H9 (cell line): ENCODE measurements around the gene TMTC2. TPM values are rescaled to one million over a fixed set of nuclear protein-coding genes. Genes with fewer than 3 reads are reported as not detected.

Experiments
- DNase-seq: peaks from one replicate; pipeline ENCODE4 v3.0.0-alpha.2; 2017
- H2AFZ ChIP-seq: one replicate; pipeline ENCODE4 v1.6.1; 2013; ENCODE audit warnings: mild to moderate bottlenecking, low read length, control low read depth, moderate library complexity
- H2AK5ac ChIP-seq: 2 replicates; pipeline ENCODE4 v1.6.1; 2013; ENCODE audit warnings: low read length, control low read depth, mixed read lengths; ENCODE audit not compliant: insufficient read length
- H2BK120ac ChIP-seq: one replicate; pipeline ENCODE4 v1.6.1; 2013; ENCODE audit warnings: low read depth, mild to moderate bottlenecking, low read length, control low read depth, inconsistent platforms; ENCODE audit not compliant: poor library complexity, severe bottlenecking
- H2BK12ac ChIP-seq: 2 replicates; pipeline ENCODE4 v1.6.1; 2013; ENCODE audit warnings: low read length, control low read depth, mixed read lengths, low read depth; ENCODE audit not compliant: insufficient read length
- H2BK15ac ChIP-seq: 2 replicates; pipeline ENCODE4 v1.6.1; 2013; ENCODE audit warnings: low read depth, low read length, control low read depth
- H2BK20ac ChIP-seq: one replicate; pipeline ENCODE4 v1.6.1; 2013; ENCODE audit warnings: low read depth, mild to moderate bottlenecking, low read length, control low read depth, inconsistent platforms; ENCODE audit not compliant: poor library complexity, severe bottlenecking
- H2BK5ac ChIP-seq: 2 replicates; pipeline ENCODE4 v1.6.1; 2013; ENCODE audit warnings: low read length, control low read depth, mixed read lengths; ENCODE audit not compliant: insufficient read length
- H3K14ac ChIP-seq: 2 replicates; pipeline ENCODE4 v1.6.1; 2013; ENCODE audit warnings: low read length, control low read depth; ENCODE audit not compliant: insufficient read depth
- H3K18ac ChIP-seq: 2 replicates; pipeline ENCODE4 v1.6.1; 2013; ENCODE audit warnings: low read depth, mild to moderate bottlenecking, mixed read lengths, low read length, control low read depth; ENCODE audit not compliant: insufficient read length
- H3K23ac ChIP-seq: 2 replicates; pipeline ENCODE4 v1.6.1; 2013; ENCODE audit warnings: low read length, control low read depth, mixed read lengths, low read depth; ENCODE audit not compliant: insufficient read length
- H3K23me2 ChIP-seq: 2 replicates; pipeline ENCODE4 v1.6.1; 2013; ENCODE audit warnings: low read depth, mild to moderate bottlenecking, mixed read lengths, low read length, control low read depth; ENCODE audit not compliant: insufficient read length, poor library complexity, severe bottlenecking
- H3K27ac ChIP-seq: 2 replicates; pipeline ENCODE4 v1.5.1; 2013; ENCODE audit warnings: low read length, control low read depth, mixed read lengths, low read depth; ENCODE audit not compliant: insufficient read length
- H3K27me3 ChIP-seq: 2 replicates; pipeline ENCODE4 v1.6.1; 2013; ENCODE audit warnings: low read length, control low read depth, inconsistent platforms; ENCODE audit not compliant: insufficient read depth
- H3K4ac ChIP-seq: 2 replicates; pipeline ENCODE4 v1.6.1; 2013; ENCODE audit warnings: low read depth, mild to moderate bottlenecking, control low read depth, inconsistent platforms, low read length, moderate library complexity
- H3K4me1 ChIP-seq: 2 replicates; pipeline ENCODE4 v1.6.1; 2013; ENCODE audit warnings: low read length, control low read depth, inconsistent platforms; ENCODE audit not compliant: insufficient read depth
- H3K4me2 ChIP-seq: 2 replicates; pipeline ENCODE4 v1.6.1; 2013; ENCODE audit warnings: low read length, control low read depth, mixed read lengths; ENCODE audit not compliant: insufficient read length, insufficient read depth
- H3K56ac ChIP-seq: 2 replicates; pipeline ENCODE4 v1.6.1; 2013; ENCODE audit warnings: low read depth, mild to moderate bottlenecking, mixed read lengths, low read length, control low read depth; ENCODE audit not compliant: insufficient read length
- H3K79me1 ChIP-seq: 2 replicates; pipeline ENCODE4 v1.6.1; 2013; ENCODE audit warnings: low read depth, mild to moderate bottlenecking, moderate library complexity, low read length, control low read depth, inconsistent platforms; ENCODE audit not compliant: insufficient read depth, poor library complexity, severe bottlenecking
- H3K79me2 ChIP-seq: 2 replicates; pipeline ENCODE4 v1.6.1; 2013; ENCODE audit warnings: low read length, control low read depth, inconsistent platforms; ENCODE audit not compliant: insufficient read depth
- H3K9ac ChIP-seq: 2 replicates; pipeline ENCODE4 v1.6.1; 2013; ENCODE audit warnings: low read length, control low read depth, mixed read lengths; ENCODE audit not compliant: insufficient read length; ENCODE audit errors: extremely low read depth
- H3K9me3 ChIP-seq: one replicate; pipeline ENCODE4 v1.6.1; 2013; ENCODE audit warnings: low read depth, low read length, inconsistent platforms; ENCODE audit not compliant: control insufficient read depth
- H3T11ph ChIP-seq: one replicate; pipeline ENCODE4 v1.6.1; 2013; ENCODE audit warnings: mild to moderate bottlenecking, low read length, control low read depth, inconsistent platforms
- H4K20me1 ChIP-seq: one replicate; pipeline ENCODE4 v1.6.1; 2013; ENCODE audit not compliant: control insufficient read depth, insufficient read length, insufficient read depth
- H4K5ac ChIP-seq: 2 replicates; pipeline ENCODE4 v1.6.1; 2013; ENCODE audit warnings: low read depth, mild to moderate bottlenecking, mixed read lengths, low read length, control low read depth; ENCODE audit not compliant: insufficient read length
- H4K8ac ChIP-seq: replicated peaks from 2 replicates; pipeline ENCODE4 v1.6.1; 2013; ENCODE audit warnings: low read length, control low read depth, mixed read lengths, low read depth; ENCODE audit not compliant: insufficient read length
- H4K91ac ChIP-seq: 2 replicates; pipeline ENCODE4 v1.6.1; 2013; ENCODE audit warnings: low read depth, mild to moderate bottlenecking, moderate library complexity, mixed read lengths, low read length, control low read depth; ENCODE audit not compliant: insufficient read length
- H3K27ac Mint-ChIP-seq, 3 experiments: 2 replicates in 2 of 3; 3 replicates in 1 of 3; pipeline ENCODE4 v1.8.0; 2020 to 2021; ENCODE audit warnings: mixed read lengths in 3 of 3, mild to moderate bottlenecking in 1 of 3, moderate library complexity in 1 of 3
- H3K27me3 Mint-ChIP-seq: 2 replicates; pipeline ENCODE4 v1.8.0; 2021; ENCODE audit warnings: low read depth, mild to moderate bottlenecking, moderate library complexity, mixed read lengths
- H3K36me3 Mint-ChIP-seq, 3 experiments: 2 replicates in 2 of 3; 3 replicates in 1 of 3; pipeline ENCODE4 v1.8.0; 2020 to 2021; ENCODE audit warnings: low read depth in 3 of 3, mixed read lengths in 3 of 3; ENCODE audit not compliant: insufficient read depth in 1 of 3
- H3K4me1 Mint-ChIP-seq, 2 experiments: 2 replicates each; pipeline ENCODE4 v1.8.0; 2020; ENCODE audit warnings: mixed read lengths in 2 of 2
- H3K4me3 Mint-ChIP-seq, 2 experiments: 2 replicates in 1 of 2; 3 replicates in 1 of 2; pipeline ENCODE4 v1.8.0; 2020 to 2021; ENCODE audit warnings: mild to moderate bottlenecking in 2 of 2, mixed read lengths in 2 of 2, moderate library complexity in 1 of 2
- H3K9me3 Mint-ChIP-seq, 2 experiments: 2 replicates in 1 of 2; 3 replicates in 1 of 2; pipeline ENCODE4 v1.8.0; 2020; ENCODE audit warnings: mild to moderate bottlenecking in 2 of 2, mixed read lengths in 2 of 2, moderate library complexity in 1 of 2
- CTCF ChIP-seq: fragments of 200-600 bp; sonication (generic); conservative IDR thresholded peaks from 3 replicates; pipeline ENCODE4 v1.8.0; 2021; ENCODE audit warnings: antibody characterized with exemption, mild to moderate bottlenecking
- WGBS: extraction: QIAGEN DNeasy Blood & Tissue Kit; methylation state at CpG from one replicate; pipeline ENCODE4 v1.1.7; 2013; ENCODE audit warnings: missing lambda C conversion rate, low lambda C conversion rate, mixed read lengths; ENCODE audit not compliant: insufficient read length; ENCODE audit errors: extremely low coverage; 5-methylcytosine and 5-hydroxymethylcytosine counted together
- total RNA-seq: library from RNA; stranded (reverse); gene quantifications from 2 replicates; pipeline ENCODE4 v1.2.1, GENCODE V29; 2021

Gene TMTC2
- total RNA-seq, 1 experiment from 2014 or later = 3.1 TPM

GRCh38 chr12:82682326-82682725 is 4.4 kb upstream of the TMTC2 start:
- no peak overlapping the region for H2AFZ ChIP-seq

More at GRCh38 chr12:82682326-82682725, 4.4 kb upstream of the TMTC2 start:
- no peak overlapping the region for H3T11ph ChIP-seq
- H3K14ac ChIP-seq = no peak overlapping the region
- H3K23ac ChIP-seq = no peak overlapping the region
- H3K4ac ChIP-seq = no peak overlapping the region
- no peaks in the 10 kb centered on the region for H3K4me1 ChIP-seq
- no peak for TF ChIP-seq CTCF
- no peak overlapping the region for H3K4me2 ChIP-seq
- no peaks in the 10 kb centered on the region for H4K20me1 ChIP-seq
- no peaks in the 10 kb centered on the region for H3K79me1 ChIP-seq
- H3K9ac ChIP-seq = peak overlapping the region; percentile 27
- no peaks in the 10 kb centered on the region for H3K9me3 ChIP-seq
- H4K91ac ChIP-seq = no peak overlapping the region
- no peak overlapping the region for H2BK5ac ChIP-seq
- no peak overlapping the region for H2BK20ac ChIP-seq
- no peak overlapping the region for H3K18ac ChIP-seq
- H4K5ac ChIP-seq = no peak overlapping the region
- Mint-ChIP-seq H3K27me3 (peaks cover 8% of the 10 kb centered on the region), H3K4me3 (no peak overlapping the region), H3K9me3 (no peaks in the 10 kb centered on the region), H3K27ac (0 out of 7 replicates have a peak overlapping the region, but pooled peaks of 1 of the 3 experiments have one; percentile 7), H3K36me3 (no peaks in the 10 kb centered on the region), H3K4me1 (peaks cover 12 to 13% of the 10 kb centered on the region in 2 experiments)
- peaks cover 9% of the 10 kb centered on the region for H3K23me2 ChIP-seq
- no peak overlapping the region for H4K8ac ChIP-seq
- no peak overlapping the region for H2BK15ac ChIP-seq
- WGBS = no CpG with 5 or more reads among the region's 1 CpG
- no peak overlapping the region for H2AK5ac ChIP-seq
- H3K27ac ChIP-seq = no peak overlapping the region
- no peak overlapping the region for H2BK120ac ChIP-seq
- H3K79me2 ChIP-seq = no peaks in the 10 kb centered on the region
- H3K56ac ChIP-seq = no peak overlapping the region
- H3K27me3 ChIP-seq = no peaks in the 10 kb centered on the region
- DNase-seq = no peak
- no peak overlapping the region for H2BK12ac ChIP-seq
